Fibroblast of villous mesenchyme (primary cell): ENCODE measurements around the gene KAZALD1. TPM values are rescaled to one million over a fixed set of nuclear protein-coding genes. Genes with fewer than 3 reads are reported as not detected.
"Not testable (repeated sequence)": the region's sequence is repeated elsewhere in the genome, so short reads cannot be mapped to it uniquely, and the experiment has no call there.

Source experiments
- DNase-seq: peaks from one replicate; pipeline ENCODE4 v3.0.0-alpha.2; 2010; ENCODE audit warnings: low read depth
- H3K4me3 ChIP-seq: 2 replicates; pipeline ENCODE4 v1.5.1; 2011; ENCODE audit warnings: low read depth, mild to moderate bottlenecking, low read length
- total RNA-seq: library from RNA; depleted of rRNA; stranded (reverse); fragments of >200 nt; gene quantifications from 2 replicates; pipeline ENCODE4 v1.2.3, GENCODE V29; 2012
- TF ChIP-seq, protein P1 (sequence below): IDR thresholded peaks from 2 replicates; pipeline ENCODE4 v1.5.1; 2012; ENCODE audit warnings: low read depth, mild to moderate bottlenecking, low read length; ENCODE audit not compliant: insufficient read depth

Gene KAZALD1
- total RNA-seq, 1 donor, result 9.1 TPM

DNA sequence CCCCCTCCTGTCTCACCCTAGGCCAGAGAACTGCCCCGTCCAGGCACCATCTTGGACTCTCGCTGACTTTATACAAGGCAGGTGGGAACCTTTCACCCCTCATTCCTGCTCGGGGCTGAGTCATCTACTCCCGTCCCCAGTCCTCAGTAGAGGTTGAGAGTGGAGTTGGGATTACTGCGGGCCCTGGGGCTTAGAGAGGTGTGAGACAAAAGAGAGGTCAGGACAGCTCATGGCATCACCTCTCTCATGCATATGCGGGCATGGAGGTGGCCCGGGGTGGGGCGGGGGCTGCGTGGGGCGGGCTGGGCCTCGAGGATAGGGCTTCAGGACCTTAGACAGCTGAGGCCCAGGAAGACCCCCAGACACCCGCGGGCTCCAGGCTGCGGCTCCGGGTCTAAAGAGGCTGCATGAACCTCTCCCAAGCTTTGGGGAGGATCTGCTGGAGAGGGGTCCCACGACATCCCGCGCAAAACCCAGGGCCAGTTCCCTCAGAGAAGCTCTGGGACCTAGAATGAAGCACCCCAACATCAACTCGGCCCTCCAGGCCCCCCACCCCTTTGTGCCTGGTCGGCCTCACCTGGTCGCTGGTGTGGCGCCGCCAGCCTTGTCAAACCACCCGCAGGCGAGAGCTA, 31.2 kb upstream of the KAZALD1 start:
- H3K4me3 ChIP-seq, result peak overlapping the region; percentile 94
- TF ChIP-seq, protein P1, sequence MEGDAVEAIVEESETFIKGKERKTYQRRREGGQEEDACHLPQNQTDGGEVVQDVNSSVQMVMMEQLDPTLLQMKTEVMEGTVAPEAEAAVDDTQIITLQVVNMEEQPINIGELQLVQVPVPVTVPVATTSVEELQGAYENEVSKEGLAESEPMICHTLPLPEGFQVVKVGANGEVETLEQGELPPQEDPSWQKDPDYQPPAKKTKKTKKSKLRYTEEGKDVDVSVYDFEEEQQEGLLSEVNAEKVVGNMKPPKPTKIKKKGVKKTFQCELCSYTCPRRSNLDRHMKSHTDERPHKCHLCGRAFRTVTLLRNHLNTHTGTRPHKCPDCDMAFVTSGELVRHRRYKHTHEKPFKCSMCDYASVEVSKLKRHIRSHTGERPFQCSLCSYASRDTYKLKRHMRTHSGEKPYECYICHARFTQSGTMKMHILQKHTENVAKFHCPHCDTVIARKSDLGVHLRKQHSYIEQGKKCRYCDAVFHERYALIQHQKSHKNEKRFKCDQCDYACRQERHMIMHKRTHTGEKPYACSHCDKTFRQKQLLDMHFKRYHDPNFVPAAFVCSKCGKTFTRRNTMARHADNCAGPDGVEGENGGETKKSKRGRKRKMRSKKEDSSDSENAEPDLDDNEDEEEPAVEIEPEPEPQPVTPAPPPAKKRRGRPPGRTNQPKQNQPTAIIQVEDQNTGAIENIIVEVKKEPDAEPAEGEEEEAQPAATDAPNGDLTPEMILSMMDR, result no peak
- DNase-seq, result no peak

DNA sequence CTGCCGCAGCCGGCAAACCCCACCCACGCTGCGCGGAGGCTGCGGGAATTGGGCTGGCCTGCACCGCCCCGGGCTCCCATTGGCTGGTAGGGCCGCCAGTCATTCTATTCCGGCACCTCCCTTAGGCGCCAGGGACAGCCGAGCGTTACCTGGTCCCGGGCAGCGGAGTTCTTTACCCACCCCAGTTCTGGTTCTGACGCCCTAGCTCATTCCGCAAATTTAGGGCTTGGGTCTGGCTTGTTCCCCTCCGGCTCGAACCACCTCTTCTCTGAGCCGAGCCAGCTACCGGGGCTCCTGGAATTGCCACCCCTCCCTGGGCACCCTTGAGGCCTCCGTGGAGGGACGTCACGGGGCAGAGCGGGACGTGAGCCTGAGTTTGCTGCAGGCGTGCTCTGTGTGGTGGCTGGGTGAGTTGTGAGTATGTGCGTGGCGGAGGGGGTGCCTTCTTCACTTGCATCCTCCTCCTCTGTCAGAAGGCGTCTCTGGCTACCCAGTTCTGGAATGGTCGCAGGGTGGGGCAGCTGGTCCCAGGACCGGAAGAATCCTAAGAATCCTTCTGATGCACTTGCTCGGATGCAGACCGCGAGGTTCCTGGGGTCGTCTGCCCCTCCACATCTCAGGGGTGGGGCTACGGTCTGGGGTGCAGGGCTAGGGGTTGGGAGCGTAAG, 30.5 kb upstream of the KAZALD1 start, which contains the start of the genes PDZD7 and SFXN3:
Gene PDZD7, minus strand, starts transcription at position 2 of the 668 bp plus-strand sequence. CDS start 910 bp downstream, outside the sequence.
Gene SFXN3, plus strand, starts transcription at position 107 of the 668 bp plus-strand sequence. CDS start 3,461 bp downstream, outside the sequence.
- peak; percentile 96 for DNase-seq

DNA sequence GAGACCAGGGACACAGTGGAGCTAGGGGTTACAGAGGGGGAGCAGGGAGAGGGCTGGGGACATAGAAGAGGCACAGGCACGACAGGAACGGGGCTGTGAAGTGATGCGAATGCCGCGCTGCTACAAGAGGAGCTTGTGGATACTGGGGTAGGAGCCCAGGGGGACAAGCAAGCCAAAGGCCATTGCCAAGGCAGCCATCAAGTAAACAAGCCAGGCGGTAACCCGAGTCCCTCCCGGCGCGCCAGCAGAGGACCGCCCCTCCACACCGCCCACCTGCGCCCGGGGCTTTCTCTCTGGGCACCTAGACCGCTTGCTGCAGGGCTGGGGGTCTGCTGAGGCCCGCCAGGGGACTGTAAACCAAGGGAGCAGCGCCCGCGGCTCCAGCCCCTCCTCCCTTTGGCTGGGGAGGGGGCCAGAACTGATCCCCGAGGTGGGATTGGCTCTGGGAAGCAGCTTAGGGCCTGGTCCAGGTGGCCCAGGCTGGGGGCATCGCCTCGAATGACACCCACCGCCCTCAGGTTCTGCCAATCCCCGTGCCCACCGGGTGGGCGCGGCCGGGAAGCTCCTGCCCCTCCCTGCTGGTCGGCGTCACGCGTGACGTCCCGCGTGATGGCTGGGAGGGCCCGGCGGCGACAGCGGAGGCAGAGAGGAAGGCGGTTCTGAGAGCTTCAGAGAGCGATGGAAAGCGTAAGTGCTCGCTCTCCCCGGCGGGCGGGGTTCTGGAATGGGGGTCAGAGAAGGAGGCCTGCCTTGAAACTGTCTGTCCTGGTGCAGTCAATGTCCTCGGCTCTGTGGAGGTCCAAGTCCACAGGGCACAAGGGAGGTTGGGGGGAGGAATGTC, 29.8 kb upstream of the KAZALD1 start:
- H3K4me3 ChIP-seq, result peak overlapping the region; percentile 94
- TF ChIP-seq, protein P1, result no peak
- DNase-seq, result peak; percentile 75

More for the DNA sequence above, 30.5 kb upstream of the KAZALD1 start, which contains the start of the genes PDZD7 and SFXN3:
- TF ChIP-seq, protein P1, result no peak
- H3K4me3 ChIP-seq, result peak within 1 kb of the TSS; percentile 94

DNA sequence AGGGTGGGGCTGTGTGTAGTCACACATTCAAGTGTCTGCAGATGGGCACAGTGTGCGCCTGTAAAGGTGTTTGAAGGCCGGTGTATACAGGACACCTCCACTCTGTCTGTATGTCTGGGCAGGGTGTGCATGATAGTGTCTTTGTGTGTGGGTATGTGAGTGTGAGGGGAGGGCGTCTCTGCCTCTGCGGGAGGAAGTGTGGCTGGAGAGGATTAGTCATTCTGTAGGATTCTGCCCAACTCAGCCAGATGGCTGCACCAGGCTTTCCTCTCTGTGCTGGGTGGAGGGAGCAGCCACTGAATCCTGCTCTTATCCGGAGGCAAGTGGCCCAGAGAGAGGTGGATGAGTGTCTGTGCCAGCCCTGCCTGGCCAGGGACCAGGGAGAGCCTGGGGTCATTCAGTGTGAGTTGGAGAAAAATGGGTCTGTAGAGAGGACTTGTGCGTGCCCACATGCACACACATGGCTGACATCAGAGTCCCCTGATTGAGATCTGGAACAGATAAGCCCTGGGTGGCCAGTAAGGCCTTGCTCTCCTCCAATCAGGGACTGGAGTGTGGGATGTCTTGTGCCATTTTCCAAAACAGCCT, 29.1 kb upstream of the KAZALD1 start:
- H3K4me3 ChIP-seq, result peak overlapping the region; percentile 94
- peak; percentile 91 for DNase-seq
- TF ChIP-seq, protein P1, result no peak

DNA sequence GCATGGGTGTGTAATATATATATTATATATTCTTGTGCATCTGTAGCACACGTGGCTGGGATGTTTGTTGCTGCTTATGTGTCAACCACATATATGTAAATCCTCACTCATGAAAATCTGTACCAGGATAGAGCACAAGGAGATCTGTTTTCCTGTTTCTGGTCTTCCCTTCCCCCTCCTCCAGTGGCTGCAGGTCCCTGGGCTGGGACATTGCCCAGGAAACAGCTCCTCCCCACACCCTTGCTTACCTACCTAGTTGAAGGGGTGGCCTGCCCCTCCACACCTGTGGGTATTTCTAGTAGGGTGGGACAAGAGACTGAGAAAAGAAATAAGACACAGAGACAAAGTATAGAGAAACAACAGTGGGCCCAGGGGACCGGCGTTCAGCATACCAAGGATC, 28.5 kb upstream of the KAZALD1 start:
- TF ChIP-seq, protein P1, result no peak
- no peak for DNase-seq
- H3K4me3 ChIP-seq, result peak overlapping the region; percentile 94

DNA sequence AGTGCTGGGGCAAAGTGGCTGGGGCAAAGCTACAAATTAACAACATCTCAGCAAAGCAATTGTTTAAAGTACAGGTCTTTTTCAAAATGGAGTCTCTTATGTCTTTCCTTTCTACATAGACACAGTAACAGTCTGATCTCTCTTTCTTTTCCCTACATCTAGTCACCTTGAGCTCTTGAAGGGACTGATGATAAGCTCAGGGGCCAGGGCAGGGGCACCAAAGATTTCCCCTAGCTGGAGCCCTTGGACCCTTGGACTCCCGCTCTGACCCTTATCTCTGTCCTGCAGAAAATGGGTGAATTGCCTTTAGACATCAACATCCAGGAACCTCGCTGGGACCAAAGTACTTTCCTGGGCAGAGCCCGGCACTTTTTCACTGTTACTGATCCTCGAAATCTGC, 27.4 kb upstream of the KAZALD1 start:
- DNase-seq, H3K4me3 ChIP-seq: not testable (repeated sequence)
